CD4-positive, alpha-beta T cell treated with Interleukin-15 for 4 hours (primary cell): ENCODE data around the gene PKP4.
"Not testable (repeated sequence)": the region's sequence is repeated elsewhere in the genome, so short reads cannot be mapped to it uniquely, and the experiment has no call there.

ENCODE experiments used
- DNase-seq: peaks from one replicate; pipeline ENCODE4 v3.0.0-alpha.2; 2020; ENCODE audit warnings: low spot score

PKP4 gene

GRCh38 chr2:158677542-158677941, 220.8 kb downstream of the PKP4 start:
- no peak for DNase-seq

- DNase-seq: no peak
These were observed 225.1 kb downstream of the PKP4 start for GRCh38 chr2:158681816-158682215.

GRCh38 chr2:158685646-158686045, 228.9 kb downstream of the PKP4 start:
- DNase-seq: no peak

- DNase-seq: no peak
These were observed 229.5 kb downstream of the PKP4 start for GRCh38 chr2:158686210-158686691.

GRCh38 chr2:158687315-158687714, 230.6 kb downstream of the PKP4 start:
- DNase-seq: no peak

GRCh38 chr2:158688721-158689120, 232.0 kb downstream of the PKP4 start:
- DNase-seq: no peak

- DNase-seq: no peak
These were observed 232.6 kb downstream of the PKP4 start for GRCh38 chr2:158689391-158689790.

GRCh38 chr2:158690823-158691222, 234.1 kb downstream of the PKP4 start:
- no peak for DNase-seq

- DNase-seq: no peak
These were observed 234.9 kb downstream of the PKP4 start for GRCh38 chr2:158691619-158692018.

GRCh38 chr2:158692372-158693103, 235.8 kb downstream of the PKP4 start:
- no peak for DNase-seq

GRCh38 chr2:158693476-158693875, 236.7 kb downstream of the PKP4 start:
- no peak for DNase-seq

GRCh38 chr2:158695305-158695704, 238.6 kb downstream of the PKP4 start:
- no peak for DNase-seq

- not testable (repeated sequence) for DNase-seq
These were observed 239.0 kb downstream of the PKP4 start for GRCh38 chr2:158695744-158696143.

- DNase-seq: no peak
These were observed 242.6 kb downstream of the PKP4 start for GRCh38 chr2:158699323-158699722.

- no peak for DNase-seq
These were observed 244.3 kb downstream of the PKP4 start for GRCh38 chr2:158701101-158701500.

- DNase-seq: no peak
These were observed 246.0 kb downstream of the PKP4 start for GRCh38 chr2:158702740-158703139.

GRCh38 chr2:158704724-158705465, 248.1 kb downstream of the PKP4 start:
- DNase-seq: not testable (repeated sequence)

- no peak for DNase-seq
These were observed 256.2 kb downstream of the PKP4 start for GRCh38 chr2:158712791-158713522.

- DNase-seq: no peak
These were observed 256.9 kb downstream of the PKP4 start for GRCh38 chr2:158713523-158714138.

GRCh38 chr2:158714420-158714819, 257.7 kb downstream of the PKP4 start:
- no peak for DNase-seq

GRCh38 chr2:158715357-158715756, 258.6 kb downstream of the PKP4 start:
- no peak for DNase-seq

GRCh38 chr2:158716121-158716791, 259.5 kb downstream of the PKP4 start:
- no peak for DNase-seq
